Epithelial cell of proximal tubule (primary cell): Measurements from ENCODE around the gene CSTF1. TPM values are rescaled to one million over a fixed set of nuclear protein-coding genes. Genes with fewer than 3 reads are reported as not detected.

ENCODE experiments used
- DNase-seq: peaks from one replicate; pipeline ENCODE4 v3.0.0-alpha.2; 2011; ENCODE audit warnings: low read depth
- H3K4me3 ChIP-seq: 2 replicates; pipeline ENCODE4 v1.5.1; 2011; ENCODE audit warnings: low read depth, mild to moderate bottlenecking, low read length
- CTCF ChIP-seq: conservative IDR thresholded peaks from 2 replicates; pipeline ENCODE4 v1.5.1; 2012; ENCODE audit warnings: low read depth, mild to moderate bottlenecking, low read length
- total RNA-seq: library from RNA; depleted of rRNA; stranded (reverse); fragments of >200 nt; gene quantifications from 2 replicates; pipeline ENCODE4 v1.2.3, GENCODE V29; 2015

Gene CSTF1
- total RNA-seq, 1 donor from 2014 or later = 21.6 TPM

GRCh38 chr20:56359212-56360132 is 33.0 kb upstream of the CSTF1 start:
- DNase-seq = peak; percentile 15
- no peak for TF ChIP-seq CTCF
- H3K4me3 ChIP-seq = peak overlapping the region; percentile 80

- DNase-seq = no peak
- H3K4me3 ChIP-seq = peak overlapping the region; percentile 80
- TF ChIP-seq CTCF = no peak
Measured at GRCh38 chr20:56360133-56360907, 32.1 kb upstream of the CSTF1 start.

GRCh38 chr20:56360908-56361205 is 31.6 kb upstream of the CSTF1 start:
- TF ChIP-seq CTCF = no peak
- DNase-seq = no peak
- H3K4me3 ChIP-seq = no peak overlapping the region

GRCh38 chr20:56361900-56362299 is 30.5 kb upstream of the CSTF1 start:
- H3K4me3 ChIP-seq = no peak overlapping the region
- TF ChIP-seq CTCF = no peak
- no peak for DNase-seq

GRCh38 chr20:56362833-56363413 is 29.5 kb upstream of the CSTF1 start:
- no peak overlapping the region for H3K4me3 ChIP-seq
- DNase-seq = no peak
- no peak for TF ChIP-seq CTCF

GRCh38 chr20:56363491-56363890 is 29.0 kb upstream of the CSTF1 start:
- no peak for DNase-seq
- no peak overlapping the region for H3K4me3 ChIP-seq
- TF ChIP-seq CTCF = no peak
